ENCODE measurements around the gene CD82. TPM values are rescaled to one million over a fixed set of nuclear protein-coding genes. Genes with fewer than 3 reads are reported as not detected.

CD82 gene
- total RNA-seq, 1 donor from 2014 or later = 8.8 TPM

- Histone ChIP-seq H3K9me3 (ENCODE audit: low read depth) (no peaks in the 10 kb centered on the region), H3K4me3 (no peak overlapping the region), H3K79me2 (ENCODE audit: low read depth) (no peaks in the 10 kb centered on the region), H3K36me3 (no peaks in the 10 kb centered on the region), H2AFZ (replicated peaks) (no peak overlapping the region), H3K9ac (no peak overlapping the region), H3K27me3 (no peaks in the 10 kb centered on the region), H3F3A (ENCODE audit: low read depth) (peaks cover 5% of the 10 kb centered on the region), H3K27ac (no peak overlapping the region), H3K4me1 (peaks cover 42% of the 10 kb centered on the region), H3K4me2 (no peak overlapping the region), H4K20me1 (ENCODE audit: low read depth) (peaks cover 3% of the 10 kb centered on the region)
- Mint-ChIP-seq H3K9me3 (no peaks in the 10 kb centered on the region), H3K4me3 (no peak overlapping the region), H3K4me1 (peaks cover 36% of the 10 kb centered on the region), H3K27me3 (ENCODE audit: insufficient read depth, low read depth) (no peaks in the 10 kb centered on the region), H3K36me3 (peaks cover 22% of the 10 kb centered on the region), H3K27ac (no peak overlapping the region)
- no peak for TF ChIP-seq EZH2 (IDR thresholded peaks at IDR 0.05)
- TF ChIP-seq, protein P1, sequence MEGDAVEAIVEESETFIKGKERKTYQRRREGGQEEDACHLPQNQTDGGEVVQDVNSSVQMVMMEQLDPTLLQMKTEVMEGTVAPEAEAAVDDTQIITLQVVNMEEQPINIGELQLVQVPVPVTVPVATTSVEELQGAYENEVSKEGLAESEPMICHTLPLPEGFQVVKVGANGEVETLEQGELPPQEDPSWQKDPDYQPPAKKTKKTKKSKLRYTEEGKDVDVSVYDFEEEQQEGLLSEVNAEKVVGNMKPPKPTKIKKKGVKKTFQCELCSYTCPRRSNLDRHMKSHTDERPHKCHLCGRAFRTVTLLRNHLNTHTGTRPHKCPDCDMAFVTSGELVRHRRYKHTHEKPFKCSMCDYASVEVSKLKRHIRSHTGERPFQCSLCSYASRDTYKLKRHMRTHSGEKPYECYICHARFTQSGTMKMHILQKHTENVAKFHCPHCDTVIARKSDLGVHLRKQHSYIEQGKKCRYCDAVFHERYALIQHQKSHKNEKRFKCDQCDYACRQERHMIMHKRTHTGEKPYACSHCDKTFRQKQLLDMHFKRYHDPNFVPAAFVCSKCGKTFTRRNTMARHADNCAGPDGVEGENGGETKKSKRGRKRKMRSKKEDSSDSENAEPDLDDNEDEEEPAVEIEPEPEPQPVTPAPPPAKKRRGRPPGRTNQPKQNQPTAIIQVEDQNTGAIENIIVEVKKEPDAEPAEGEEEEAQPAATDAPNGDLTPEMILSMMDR (IDR thresholded peaks at IDR 0.05) = no peak
- no peak for TF ChIP-seq EZH2phosphoT487 (IDR thresholded peaks at IDR 0.05)
- no peak for DNase-seq (ENCODE audit: low spot score)
Measured at GRCh38 chr11:44608651-44608990, 43.2 kb downstream of the CD82 start.

- Histone ChIP-seq H4K20me1 (ENCODE audit: low read depth) (no peaks in the 10 kb centered on the region), H3F3A (ENCODE audit: low read depth) (no peaks in the 10 kb centered on the region), H3K4me3 (no peak overlapping the region), H3K9me3 (ENCODE audit: low read depth) (no peaks in the 10 kb centered on the region), H2AFZ (replicated peaks) (no peak overlapping the region), H3K27ac (no peak overlapping the region), H3K4me2 (no peak overlapping the region), H3K9ac (no peak overlapping the region), H3K4me1 (peaks cover 36% of the 10 kb centered on the region), H3K27me3 (no peaks in the 10 kb centered on the region), H3K36me3 (no peaks in the 10 kb centered on the region), H3K79me2 (ENCODE audit: low read depth) (no peaks in the 10 kb centered on the region)
- H3K36me3 Mint-ChIP-seq = peaks cover 18% of the 10 kb centered on the region
- no peaks in the 10 kb centered on the region for H3K27me3 Mint-ChIP-seq (ENCODE audit: insufficient read depth, low read depth)
- H3K9me3 Mint-ChIP-seq = no peaks in the 10 kb centered on the region
- no peak for DNase-seq (ENCODE audit: low spot score)
- peak overlapping the region; percentile 67 for H3K27ac Mint-ChIP-seq
- no peak for TF ChIP-seq EZH2phosphoT487 (IDR thresholded peaks at IDR 0.05)
- no peak for TF ChIP-seq EZH2 (IDR thresholded peaks at IDR 0.05)
- TF ChIP-seq, protein P1 (IDR thresholded peaks at IDR 0.05) = no peak
- peaks cover 35% of the 10 kb centered on the region for H3K4me1 Mint-ChIP-seq
- no peak overlapping the region for H3K4me3 Mint-ChIP-seq
Measured at GRCh38 chr11:44608991-44609782, 43.7 kb downstream of the CD82 start.

DNA sequence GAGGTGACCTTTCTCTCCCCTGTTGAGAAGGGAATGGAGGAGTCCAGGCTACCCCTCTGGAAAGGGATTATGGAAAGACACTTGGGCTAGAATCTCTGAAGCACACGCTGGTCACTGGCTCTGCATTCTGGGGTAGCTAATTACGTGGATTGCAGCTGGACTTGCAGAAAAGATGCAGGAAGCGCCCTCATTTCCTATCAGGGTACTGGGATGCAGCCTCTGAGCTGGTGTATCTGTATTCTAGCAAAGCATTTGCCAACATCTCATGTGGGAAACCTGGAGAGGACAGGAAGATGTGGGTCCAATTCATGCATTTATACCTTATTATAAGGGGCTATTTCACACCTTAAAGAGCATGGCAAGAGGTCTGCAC lies 44.3 kb downstream of the CD82 start:
- peaks cover 30% of the 10 kb centered on the region for H3K4me1 ChIP-seq
- H3K4me2 ChIP-seq = no peak overlapping the region
- H3K36me3 Mint-ChIP-seq = peaks cover 17% of the 10 kb centered on the region
- peak overlapping the region; percentile 67 for H3K27ac Mint-ChIP-seq
- H3K4me1 Mint-ChIP-seq = peaks cover 35% of the 10 kb centered on the region
- no peak overlapping the region for H2AFZ ChIP-seq (replicated peaks)
- H3K9ac ChIP-seq = no peak overlapping the region
- no peak overlapping the region for H3K4me3 ChIP-seq
- H3K27me3 Mint-ChIP-seq (ENCODE audit: insufficient read depth, low read depth) = peaks cover 3% of the 10 kb centered on the region
- no peaks in the 10 kb centered on the region for H3K27me3 ChIP-seq
- H3K4me3 Mint-ChIP-seq = no peak overlapping the region
- no peak for DNase-seq (ENCODE audit: low spot score)
- H3K79me2 ChIP-seq (ENCODE audit: low read depth) = no peaks in the 10 kb centered on the region
- no peaks in the 10 kb centered on the region for H3K9me3 Mint-ChIP-seq
- no peaks in the 10 kb centered on the region for H3K36me3 ChIP-seq
- no peak for TF ChIP-seq EZH2 (IDR thresholded peaks at IDR 0.05)
- TF ChIP-seq, protein P1 (IDR thresholded peaks at IDR 0.05) = no peak
- no peaks in the 10 kb centered on the region for H4K20me1 ChIP-seq (ENCODE audit: low read depth)
- H3K27ac ChIP-seq = no peak overlapping the region
- no peaks in the 10 kb centered on the region for H3F3A ChIP-seq (ENCODE audit: low read depth)
- no peaks in the 10 kb centered on the region for H3K9me3 ChIP-seq (ENCODE audit: low read depth)
